RWPE2 (cell line): ENCODE measurements around the gene ZC3H18.

Experiments
- ATAC-seq: fragments of 200-7000 bp; cut with Tn5 transposase; 3 replicates; pipeline ENCODE4 v1.9.1; 2021; ENCODE audit warnings: low read depth
- DNase-seq: peaks from one replicate; pipeline ENCODE4 v3.0.0-alpha.2; 2020; ENCODE audit warnings: low spot score
- H3K27ac ChIP-seq: fragments of 450-650 bp; 2 replicates; pipeline ENCODE4 v1.5.1; 2017; ENCODE audit warnings: mild to moderate bottlenecking; ENCODE audit not compliant: poor library complexity, severe bottlenecking
- H3K27me3 ChIP-seq: fragments of 250-450 bp; sonication (Bioruptor Pico); 2 replicates; pipeline ENCODE4 v1.5.1; 2021; ENCODE audit warnings: mild to moderate bottlenecking, moderate library complexity; ENCODE audit not compliant: insufficient read depth, poor library complexity, severe bottlenecking
- H3K36me3 ChIP-seq: fragments of 250-450 bp; sonication (Bioruptor Pico); 2 replicates; pipeline ENCODE4 v1.5.1; 2020; ENCODE audit warnings: low read depth, mild to moderate bottlenecking, moderate library complexity
- H3K4me1 ChIP-seq: fragments of 250-450 bp; sonication (Bioruptor Pico); 2 replicates; pipeline ENCODE4 v1.5.1; 2021; ENCODE audit warnings: mild to moderate bottlenecking, moderate library complexity; ENCODE audit not compliant: insufficient read depth, poor library complexity, severe bottlenecking
- H3K4me3 ChIP-seq: fragments of 250-450 bp; sonication (Bioruptor Pico); 2 replicates; pipeline ENCODE4 v1.5.1; 2021; ENCODE audit warnings: mild to moderate bottlenecking, moderate library complexity; ENCODE audit not compliant: severe bottlenecking
- H3K9me3 ChIP-seq: fragments of 250-450 bp; sonication (Bioruptor Pico); 2 replicates; pipeline ENCODE4 v1.5.1; 2021; ENCODE audit warnings: mild to moderate bottlenecking, moderate library complexity; ENCODE audit not compliant: severe bottlenecking
- CTCF ChIP-seq: fragments of 450-650 bp; IDR thresholded peaks from one replicate; pipeline ENCODE4 v1.5.1; 2017; ENCODE audit warnings: mild to moderate bottlenecking, moderate library complexity; ENCODE audit not compliant: poor library complexity, severe bottlenecking

The ZC3H18 gene

DNA sequence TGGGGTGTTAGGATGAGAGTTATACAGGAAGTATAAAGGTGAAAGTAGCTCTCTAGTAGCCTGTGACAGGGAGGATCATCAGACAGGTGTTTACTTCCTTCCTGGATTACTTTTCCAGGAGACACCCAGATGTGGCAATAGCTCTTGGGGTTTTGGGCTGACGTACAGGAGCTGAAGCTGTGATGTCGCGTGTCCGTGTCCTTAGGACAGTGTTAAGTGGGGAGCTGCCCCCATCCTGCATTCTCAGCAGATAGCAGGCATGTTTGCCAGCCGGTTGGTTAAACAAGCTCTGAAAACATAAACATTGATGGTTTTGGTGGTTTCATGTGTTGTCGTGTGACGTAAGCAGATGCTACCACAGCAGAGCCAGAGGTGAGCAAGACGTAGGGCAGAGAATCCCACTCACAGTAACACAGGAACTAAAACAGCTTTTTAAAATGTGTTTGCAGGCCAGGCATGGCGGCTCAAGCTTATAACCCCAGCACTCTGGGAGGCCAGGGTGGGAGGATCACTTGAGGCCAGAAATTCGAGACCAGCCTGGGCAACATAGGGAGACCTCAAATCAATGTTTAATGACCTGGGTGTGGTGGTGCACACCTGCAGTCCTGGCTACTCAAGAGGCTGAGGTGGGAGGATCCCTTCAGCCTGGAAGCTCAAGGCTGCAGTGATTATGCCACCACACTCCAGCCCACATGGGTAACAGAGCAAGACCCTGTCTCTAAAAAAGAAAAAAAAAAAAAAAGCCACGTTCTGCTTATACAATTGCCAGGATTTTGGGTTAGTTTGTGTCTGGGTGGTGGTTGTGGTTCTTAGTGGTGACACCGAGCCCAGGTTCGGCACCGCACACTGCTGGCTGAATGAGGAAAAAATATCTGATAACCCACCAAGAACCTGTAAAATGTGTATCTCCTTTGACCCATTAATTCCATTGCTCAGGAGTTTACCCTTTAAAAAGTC is 49.9 kb downstream of the ZC3H18 start:
- no peak overlapping the region for H3K4me3 ChIP-seq
- no peak overlapping the region for H3K27ac ChIP-seq
- no peaks in the 10 kb centered on the region for H3K9me3 ChIP-seq
- no peak for TF ChIP-seq CTCF
- H3K27me3 ChIP-seq = no peaks in the 10 kb centered on the region
- ATAC-seq (no peak), DNase-seq (no peak)
- peaks cover 50% of the 10 kb centered on the region for H3K36me3 ChIP-seq
- no peaks in the 10 kb centered on the region for H3K4me1 ChIP-seq

GRCh38 chr16:88622125-88622524 is 51.9 kb downstream of the ZC3H18 start:
- peaks cover 68% of the 10 kb centered on the region for H3K36me3 ChIP-seq
- no peak for TF ChIP-seq CTCF
- no peaks in the 10 kb centered on the region for H3K9me3 ChIP-seq
- H3K4me3 ChIP-seq = no peak overlapping the region
- no peaks in the 10 kb centered on the region for H3K4me1 ChIP-seq
- no peaks in the 10 kb centered on the region for H3K27me3 ChIP-seq
- H3K27ac ChIP-seq = no peak overlapping the region
- no peak for ATAC-seq
- no peak for DNase-seq

DNA sequence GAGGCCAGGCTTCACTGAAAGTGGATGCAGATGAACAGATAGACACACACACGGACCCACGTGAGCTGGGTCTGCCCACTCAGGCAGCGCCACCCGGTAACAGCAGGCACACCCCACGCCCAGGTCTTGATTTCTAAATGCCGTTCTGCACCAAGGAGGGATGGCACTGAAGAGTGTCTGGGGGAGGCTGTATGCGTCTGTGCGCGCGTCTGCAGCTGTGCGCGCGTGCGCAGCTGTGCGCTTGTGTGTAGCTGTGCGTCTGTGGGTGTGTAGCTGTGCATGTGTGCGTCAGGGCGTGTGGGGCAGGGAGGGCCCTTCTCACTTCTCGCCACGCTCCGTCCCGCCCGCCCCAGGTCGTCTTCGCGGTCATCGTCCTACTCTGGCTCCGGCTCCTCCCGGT is 52.7 kb downstream of the ZC3H18 start:
- Histone ChIP-seq H3K9me3 (no peaks in the 10 kb centered on the region), H3K36me3 (peaks cover 69% of the 10 kb centered on the region), H3K27me3 (no peaks in the 10 kb centered on the region), H3K4me1 (no peaks in the 10 kb centered on the region), H3K27ac (no peak overlapping the region), H3K4me3 (no peak overlapping the region)
- no peak for ATAC-seq
- no peak for DNase-seq
- TF ChIP-seq CTCF = no peak

GRCh38 chr16:88623858-88624257 is 53.7 kb downstream of the ZC3H18 start:
- DNase-seq (no peak), ATAC-seq (no peak)
- H3K36me3 ChIP-seq = peaks cover 79% of the 10 kb centered on the region

More at GRCh38 chr16:88623858-88624257, 53.7 kb downstream of the ZC3H18 start:
- TF ChIP-seq CTCF = no peak
- no peak overlapping the region for H3K4me3 ChIP-seq
- no peaks in the 10 kb centered on the region for H3K4me1 ChIP-seq
- no peak overlapping the region for H3K27ac ChIP-seq
- H3K9me3 ChIP-seq = no peaks in the 10 kb centered on the region
- no peaks in the 10 kb centered on the region for H3K27me3 ChIP-seq
